GM12892 (cell line): ENCODE measurements around the gene TXK.

Source experiments
- POLR2AphosphoS5 ChIP-seq: IDR thresholded peaks from 2 replicates; pipeline ENCODE4 v1.6.1; 2011; ENCODE audit warnings: low read depth, low read length, control low read depth
- TAF1 ChIP-seq: IDR thresholded peaks from 2 replicates; pipeline ENCODE4 v1.6.1; 2011; ENCODE audit warnings: low read depth, mild to moderate bottlenecking, control low read depth, low read length, borderline replicate concordance

GRCh38 chr4:48102303-48102702, 31.7 kb downstream of the TXK start:
- TF ChIP-seq POLR2AphosphoS5 (no peak), TAF1 (no peak)
